ENCODE data around the gene UNC93A.
"Not testable (repeated sequence)": the region's sequence is repeated elsewhere in the genome, so short reads cannot be mapped to it uniquely, and the experiment has no call there.

GRCh38 chr6:167242511-167243051 is 48.5 kb upstream of the UNC93A start:
- not testable (repeated sequence) for TF ChIP-seq CTCF (IDR thresholded peaks at IDR 0.05; ENCODE audit: extremely low read depth in 1 of 2, insufficient read depth in 1 of 2, low read depth in 1 of 2, low read length in 2 of 2); POLR2AphosphoS5 (IDR thresholded peaks at IDR 0.05; ENCODE audit: insufficient read depth, low read depth, low read length)
